HG02852 (cell line): ENCODE measurements around the gene MSI1.
"Not testable (repeated sequence)": the region's sequence is repeated elsewhere in the genome, so short reads cannot be mapped to it uniquely, and the experiment has no call there.

Source experiments
- ATAC-seq: cut with Tn5 transposase; IDR thresholded peaks from one replicate; pipeline ENCODE4 v1.9.1; 2021; ENCODE audit warnings: mild to moderate bottlenecking, moderate library complexity; ENCODE audit not compliant: unreplicated experiment

The MSI1 gene

GRCh38 chr12:120358412-120359100 is 10.4 kb downstream of the MSI1 start:
- no peak for ATAC-seq

- no peak for ATAC-seq
Measured at GRCh38 chr12:120357104-120357503, 11.9 kb downstream of the MSI1 start.

GRCh38 chr12:120356567-120357030 is 12.4 kb downstream of the MSI1 start:
- ATAC-seq: no peak

- ATAC-seq: no peak
Measured at GRCh38 chr12:120353556-120354317, 15.2 kb downstream of the MSI1 start.

- ATAC-seq: no peak
Measured at GRCh38 chr12:120353136-120353535, 15.8 kb downstream of the MSI1 start.

- ATAC-seq: no peak
Measured at GRCh38 chr12:120352117-120352516, 16.8 kb downstream of the MSI1 start.

- no peak for ATAC-seq
Measured at GRCh38 chr12:120350576-120351350, 18.2 kb downstream of the MSI1 start.

- ATAC-seq: no peak
Measured at GRCh38 chr12:120347766-120348165, 21.2 kb downstream of the MSI1 start.

- no peak for ATAC-seq
Measured at GRCh38 chr12:120346681-120347080, 22.3 kb downstream of the MSI1 start.

- no peak for ATAC-seq
Measured at GRCh38 chr12:120346031-120346430, 22.9 kb downstream of the MSI1 start.

- no peak for ATAC-seq
Measured at GRCh38 chr12:120343692-120344091, 25.3 kb downstream of the MSI1 start.

- no peak for ATAC-seq
Measured at GRCh38 chr12:120343039-120343537, 25.9 kb downstream of the MSI1 start.

- no peak for ATAC-seq
Measured at GRCh38 chr12:120342175-120343038, 26.6 kb downstream of the MSI1 start.

GRCh38 chr12:120339256-120339655 is 29.7 kb downstream of the MSI1 start:
- ATAC-seq: no peak

- ATAC-seq: no peak
Measured at GRCh38 chr12:120337730-120338129, 31.2 kb downstream of the MSI1 start.

- ATAC-seq: not testable (repeated sequence)
Measured at GRCh38 chr12:120336392-120336791, 32.6 kb downstream of the MSI1 start.

- ATAC-seq: not testable (repeated sequence)
Measured at GRCh38 chr12:120335447-120335846, 33.5 kb downstream of the MSI1 start.

- ATAC-seq: no peak
Measured at GRCh38 chr12:120332523-120332922, 36.4 kb downstream of the MSI1 start.

- ATAC-seq: no peak
Measured at GRCh38 chr12:120332041-120332440, 36.9 kb downstream of the MSI1 start.

GRCh38 chr12:120331390-120331789 is 37.6 kb downstream of the MSI1 start:
- ATAC-seq: no peak
